Stimulated activated CD8-positive, alpha-beta memory T cell treated with anti-CD3 and anti-CD28 coated beads, Interleukin-7, amount 100 ng/mL, for 4 hours (primary cell): Measurements from ENCODE around the gene CACNB2.
"Not testable (repeated sequence)": the region's sequence is repeated elsewhere in the genome, so short reads cannot be mapped to it uniquely, and the experiment has no call there.

Experiments used
- DNase-seq, 2 donors: peaks; one replicate each; pipeline ENCODE4 v3.0.0-alpha.2; 2020; ENCODE audit warnings: low read depth in 2 of 2

Gene CACNB2

GRCh38 chr10:18567343-18567856 lies 427.2 kb downstream of the CACNB2 start:
- DNase-seq, result no peak

GRCh38 chr10:18570386-18570785 lies 430.2 kb downstream of the CACNB2 start:
- not testable (repeated sequence) for DNase-seq

GRCh38 chr10:18571076-18571475 lies 430.9 kb downstream of the CACNB2 start:
- DNase-seq, result no peak

DNA sequence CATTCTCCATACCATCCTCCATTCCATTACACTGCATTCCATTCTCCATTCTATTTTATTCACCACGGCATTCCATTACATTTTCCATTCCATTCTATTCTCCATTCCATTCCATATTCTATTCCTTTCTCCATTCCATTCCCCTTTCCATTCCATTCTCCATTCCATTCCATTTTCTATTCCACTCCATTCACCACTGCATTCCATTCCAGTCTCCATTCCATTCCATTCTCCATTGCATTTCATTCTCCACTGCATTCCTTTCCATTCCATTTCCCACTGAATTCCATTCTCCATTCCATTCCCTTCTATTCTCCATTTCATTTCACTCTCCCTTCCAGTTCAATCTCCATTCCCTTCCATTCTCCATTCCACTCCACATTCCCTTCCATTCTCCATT lies 431.6 kb downstream of the CACNB2 start:
- DNase-seq, result no peak

GRCh38 chr10:18572959-18573561 lies 432.8 kb downstream of the CACNB2 start:
- no peak for DNase-seq

- DNase-seq, result no peak
These were observed 436.4 kb downstream of the CACNB2 start for GRCh38 chr10:18576586-18576985.

- no peak for DNase-seq
These were observed 437.8 kb downstream of the CACNB2 start for GRCh38 chr10:18577823-18578685.

DNA sequence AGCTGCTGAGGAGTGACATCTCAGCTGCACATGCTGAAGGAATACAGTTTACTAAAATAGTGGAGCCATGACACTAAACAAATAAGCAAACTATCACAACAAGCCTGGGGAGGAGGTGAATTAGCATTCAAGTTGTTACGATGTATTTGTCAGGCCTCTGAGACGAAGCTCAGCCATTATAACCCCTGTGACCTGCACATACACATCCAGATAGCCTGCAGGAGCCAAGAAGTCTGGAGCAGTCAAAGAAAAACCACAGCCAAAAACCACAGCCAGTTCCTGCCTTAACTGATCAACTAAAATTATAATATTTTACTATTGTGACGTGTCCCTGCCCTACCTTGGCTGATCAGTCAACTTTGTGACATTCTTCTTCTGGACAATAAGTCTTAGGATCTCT lies 442.6 kb downstream of the CACNB2 start:
- DNase-seq, result no peak

GRCh38 chr10:18583575-18584270 lies 443.5 kb downstream of the CACNB2 start:
- DNase-seq, result no peak

- DNase-seq, result not testable (repeated sequence)
These were observed 446.4 kb downstream of the CACNB2 start for GRCh38 chr10:18586637-18587036.

DNA sequence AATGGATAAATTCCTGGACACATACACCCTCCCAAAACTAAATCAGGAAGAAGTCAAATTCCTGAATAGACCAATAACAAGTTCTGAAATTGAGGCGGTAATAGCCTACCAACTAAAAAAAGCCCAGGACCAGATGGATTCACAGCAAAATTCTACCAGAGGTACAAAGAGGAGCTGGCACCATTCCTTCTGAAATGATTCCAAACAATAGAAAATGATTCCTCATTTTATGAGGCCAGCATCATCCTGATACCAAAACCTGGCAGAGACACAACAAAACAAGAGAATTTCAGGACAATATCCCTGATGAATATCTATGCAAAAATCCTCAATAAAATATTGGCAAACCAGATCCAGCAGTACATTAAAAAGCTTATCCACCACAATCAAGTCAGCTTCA lies 450.9 kb downstream of the CACNB2 start:
- not testable (repeated sequence) for DNase-seq
